Erythroblast (primary cell): ENCODE measurements around the gene ZNF813.

Source experiments
- GATA1 ChIP-seq: IDR thresholded peaks from 2 replicates; pipeline ENCODE4 v1.6.1; 2011; ENCODE audit warnings: low read depth, mild to moderate bottlenecking, control low read depth, low read length, moderate library complexity
- POLR2A ChIP-seq: IDR thresholded peaks from 2 replicates; pipeline ENCODE4 v1.6.1; 2011; ENCODE audit warnings: mild to moderate bottlenecking, low read length

- TF ChIP-seq POLR2A (no peak), GATA1 (no peak)
Observed at GRCh38 chr19:53537121-53537520, 69.6 kb downstream of the ZNF813 start.
